Naive thymus-derived CD4-positive, alpha-beta T cell (primary cell): Measurements from ENCODE around the gene B4GALNT3. TPM values are rescaled to one million over a fixed set of nuclear protein-coding genes. Genes with fewer than 3 reads are reported as not detected.
A peak's percentile ranks its signal among the peaks of the same experiment; 100 is the strongest.
"Not testable (repeated sequence)": the region's sequence is repeated elsewhere in the genome, so short reads cannot be mapped to it uniquely, and the experiment has no call there.

Experiments used
- ATAC-seq: fragments of 150-1000 bp; cut with Tn5 transposase; 2 replicates; pipeline ENCODE4 v1.10.0; 2021; ENCODE audit warnings: mild to moderate bottlenecking, moderate library complexity
- CTCF ChIA-PET: fragments of 350-600 bp; sonication (Branson Sonifier 250); formaldehyde crosslinking; loops from one replicate; lab custom pipeline; 2021; ENCODE audit warnings: antibody characterized with exemption; lab: Charles Lee
- POLR2A ChIA-PET: fragments of 350-600 bp; sonication (Branson Sonifier 250); formaldehyde crosslinking; loops from one replicate; lab custom pipeline; 2021; ENCODE audit warnings: antibody characterized with exemption, inconsistent platforms; lab: Charles Lee
- DNase-seq, 9 donors: peaks; one replicate each; pipeline versions ENCODE4 v3.0.0 to v3.0.0-alpha.2; 2020 to 2022; ENCODE audit warnings: mixed read lengths in 1 of 9
- H3K27ac ChIP-seq: one replicate; pipeline ENCODE4 v1.7.0; 2013; ENCODE audit warnings: mild to moderate bottlenecking, low read depth, low read length, moderate library complexity
- H3K27me3 ChIP-seq, 2 donors: one replicate each; pipeline ENCODE4 v1.7.0; 2013; ENCODE audit warnings: low read length in 2 of 2, mild to moderate bottlenecking in 2 of 2, moderate library complexity in 2 of 2; ENCODE audit not compliant: control insufficient read depth in 2 of 2, insufficient read depth in 2 of 2
- H3K36me3 ChIP-seq, 3 experiments: 1 replicate in 2 of 3; 2 replicates in 1 of 3; pipeline ENCODE4 v1.7.0; 2013; ENCODE audit warnings: low read length in 3 of 3, mild to moderate bottlenecking in 3 of 3, moderate library complexity in 1 of 3; ENCODE audit not compliant: insufficient read depth in 3 of 3, control insufficient read depth in 2 of 3
- H3K4me1 ChIP-seq, 2 donors: one replicate each; pipeline ENCODE4 v1.7.0; 2013; ENCODE audit warnings: low read length in 2 of 2, mild to moderate bottlenecking in 2 of 2, moderate library complexity in 1 of 2; ENCODE audit not compliant: control insufficient read depth in 2 of 2, insufficient read depth in 2 of 2
- H3K4me3 ChIP-seq: 2 replicates; pipeline ENCODE4 v1.7.0; 2013; ENCODE audit warnings: mild to moderate bottlenecking, low read length
- H3K9me3 ChIP-seq, 3 experiments: 1 replicate in 2 of 3; 2 replicates in 1 of 3; pipeline ENCODE4 v1.7.0; 2013; ENCODE audit warnings: low read length in 3 of 3; ENCODE audit not compliant: control insufficient read depth in 2 of 3
- H3K27ac Mint-ChIP-seq, 9 donors: one replicate each; pipeline ENCODE4 v1.8.0; 2020 to 2022; ENCODE audit warnings: mixed read lengths in 9 of 9, mild to moderate bottlenecking in 8 of 9, moderate library complexity in 5 of 9, inconsistent platforms in 2 of 9
- H3K27me3 Mint-ChIP-seq, 5 donors: one replicate each; pipeline ENCODE4 v1.8.0; 2021 to 2022; ENCODE audit warnings: mixed read lengths in 5 of 5, mild to moderate bottlenecking in 1 of 5
- H3K36me3 Mint-ChIP-seq, 5 donors: one replicate each; pipeline ENCODE4 v1.8.0; 2020 to 2022; ENCODE audit warnings: mixed read lengths in 5 of 5, mild to moderate bottlenecking in 3 of 5, inconsistent platforms in 1 of 5
- H3K4me1 Mint-ChIP-seq, 7 donors: one replicate each; pipeline ENCODE4 v1.8.0; 2020 to 2022; ENCODE audit warnings: mixed read lengths in 7 of 7, mild to moderate bottlenecking in 3 of 7, inconsistent platforms in 1 of 7
- H3K4me3 Mint-ChIP-seq, 10 donors: one replicate each; pipeline ENCODE4 v1.8.0; 2020 to 2022; ENCODE audit warnings: mild to moderate bottlenecking in 10 of 10, mixed read lengths in 10 of 10, moderate library complexity in 6 of 10, inconsistent platforms in 2 of 10
- H3K9me3 Mint-ChIP-seq, 11 donors: one replicate each; pipeline ENCODE4 v1.8.0; 2020 to 2022; ENCODE audit warnings: mixed read lengths in 11 of 11, mild to moderate bottlenecking in 4 of 11, inconsistent platforms in 1 of 11, moderate library complexity in 1 of 11
- intact Hi-C, 2 donors: fragments of 100-400 bp; cut with micrococcal nuclease; formaldehyde crosslinking; loops; one replicate each; pipeline ENCODE4 v1.15.1; 2023
- polyA plus RNA-seq, 2 donors: library from polyadenylated mRNA; unstranded; fragments of 300-500 nt; fragmentation: Illumina TruSeq; gene quantifications; one replicate each; pipeline ENCODE4 v1.2.3, GENCODE V29; 2021
- total RNA-seq, 6 experiments: library from RNA in 5 of 6; stranded (reverse) in 5 of 6; gene quantifications; 1 replicate in 5 of 6; 2 replicates in 1 of 6; pipeline ENCODE4 v1.2.3 and lab custom pipeline; 2021 to 2026

The B4GALNT3 gene
- total and polyA plus RNA-seq, 7 experiments from 2014 or later = 0.21 to 12.2 (median 1.3) TPM

GRCh38 chr12:577994-578747 is 118.4 kb downstream of the B4GALNT3 start:
- not testable (repeated sequence) for H3K27me3 ChIP-seq, H3K4me3 ChIP-seq, H3K27ac ChIP-seq, H3K36me3 Mint-ChIP-seq, H3K27me3 Mint-ChIP-seq, H3K9me3 Mint-ChIP-seq, DNase-seq, H3K9me3 ChIP-seq, ATAC-seq, H3K36me3 ChIP-seq, H3K27ac Mint-ChIP-seq
- Mint-ChIP-seq H3K4me3 (peak overlapping the region in 1 of 10 donors; percentile 39), H3K4me1 (peaks cover 9 to 31% (median 19%) of the 10 kb centered on the region in 7 donors)
- POLR2A ChIA-PET = interaction anchor here (0.5 to 4.4 kb wide), 2 partner anchors 44 to 173 kb away, joined by 5 to 39 read pairs; partner anchors contain the start of gene WNK1
- H3K4me1 ChIP-seq = peaks cover 11 to 16% of the 10 kb centered on the region in 2 donors
- CTCF ChIA-PET = interaction anchor here (0.5 to 4.3 kb wide), 2 partner anchors 236 to 239 kb away, joined by 4 to 43 read pairs; no protein-coding TSS in a partner anchor
- intact Hi-C loops = loop anchor here (2.0 to 10.0 kb wide), 6 partner anchors 33 to 517 kb away; no protein-coding TSS in a partner anchor

DNA sequence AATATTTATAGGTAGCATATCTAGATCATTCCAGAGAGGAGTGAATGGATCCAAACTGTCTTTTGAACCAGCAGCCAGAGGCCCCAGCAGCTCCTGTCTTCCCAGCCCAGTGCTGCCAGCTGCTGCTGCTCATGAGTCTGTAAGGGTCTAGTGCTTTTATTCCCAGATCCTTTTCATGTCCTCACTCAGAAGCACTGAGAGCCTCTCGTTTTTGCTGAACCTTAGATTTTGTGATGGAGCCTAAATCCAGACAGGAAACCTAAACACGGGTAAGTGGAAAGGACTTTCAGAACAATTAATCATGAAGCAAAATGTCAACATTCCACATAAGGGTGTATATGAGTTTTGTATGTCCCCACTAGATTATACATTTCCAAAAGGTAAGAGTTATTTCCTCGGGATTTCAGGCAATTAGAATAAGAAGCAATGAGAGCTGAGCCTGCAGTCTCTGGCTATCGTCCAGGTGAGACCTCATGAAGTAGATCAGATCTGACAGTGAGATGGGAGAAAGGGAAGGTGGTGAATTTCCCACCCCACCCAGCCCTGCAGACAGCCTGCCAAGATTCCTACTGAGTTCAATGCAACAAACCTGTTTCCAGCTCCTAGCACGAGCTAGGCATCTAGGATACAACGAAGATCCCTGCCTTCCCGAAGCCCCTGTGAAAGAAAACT is 119.1 kb downstream of the B4GALNT3 start:
- no peak overlapping the region for H3K4me3 ChIP-seq
- no peak for ATAC-seq
- H3K27me3 Mint-ChIP-seq = peaks cover 0 to 1% (median 0%) of the 10 kb centered on the region in 5 donors
- H3K27me3 ChIP-seq = no peaks in the 10 kb centered on the region
- POLR2A ChIA-PET = interaction anchor here (0.5 to 4.4 kb wide), 2 partner anchors 43 to 173 kb away, joined by 5 to 39 read pairs; partner anchors contain the start of gene WNK1
- no peak for DNase-seq
- intact Hi-C loops = loop anchor here (5.0 to 10.0 kb wide), 3 partner anchors 33 to 516 kb away; no protein-coding TSS in a partner anchor
- H3K27ac ChIP-seq = no peak overlapping the region
- H3K4me3 Mint-ChIP-seq = no peak overlapping the region
- H3K9me3 ChIP-seq = no peaks in the 10 kb centered on the region
- peaks cover 9 to 26% (median 19%) of the 10 kb centered on the region in 7 donors for H3K4me1 Mint-ChIP-seq
- H3K9me3 Mint-ChIP-seq = peaks cover 0 to 5% (median 0%) of the 10 kb centered on the region in 11 donors
- H3K36me3 Mint-ChIP-seq = peaks cover 0 to 6% (median 0%) of the 10 kb centered on the region in 5 donors
- H3K4me1 ChIP-seq = peaks cover 11 to 16% of the 10 kb centered on the region in 2 donors
- H3K27ac Mint-ChIP-seq = peak overlapping the region in 1 of 9 donors; percentile 12
- no peaks in the 10 kb centered on the region for H3K36me3 ChIP-seq
- CTCF ChIA-PET = interaction anchor here (0.5 to 0.9 kb wide), 2 partner anchors 236 to 239 kb away, joined by 3 to 4 read pairs; no protein-coding TSS in a partner anchor

- POLR2A ChIA-PET = interaction anchor here (0.6 kb wide), 1 partner anchor 87 kb away, joined by 4 read pairs; no protein-coding TSS in a partner anchor
- Histone ChIP-seq H3K27me3 (no peaks in the 10 kb centered on the region), H3K27ac (no peak overlapping the region), H3K36me3 (no peaks in the 10 kb centered on the region), H3K4me3 (no peak overlapping the region), H3K4me1 (peaks cover 11 to 16% of the 10 kb centered on the region in 2 donors), H3K9me3 (no peaks in the 10 kb centered on the region)
- Mint-ChIP-seq H3K27me3 (peaks cover 0 to 1% (median 0%) of the 10 kb centered on the region in 5 donors), H3K9me3 (peaks cover 0 to 3% (median 0%) of the 10 kb centered on the region in 11 donors), H3K27ac (peak overlapping the region in 4 of 9 donors; percentile 12 to 42 (median 28)), H3K4me1 (peaks cover 9 to 24% (median 19%) of the 10 kb centered on the region in 7 donors), H3K36me3 (peaks cover 0 to 4% (median 0%) of the 10 kb centered on the region in 5 donors), H3K4me3 (no peak overlapping the region)
- ATAC-seq = no peak
- intact Hi-C loops = loop anchor here (5.0 to 10.0 kb wide), 3 partner anchors 33 to 515 kb away; no protein-coding TSS in a partner anchor
- DNase-seq = no peak
- CTCF ChIA-PET = interaction anchor here (0.7 to 0.9 kb wide), 2 partner anchors 232 to 235 kb away, joined by 3 read pairs; no protein-coding TSS in a partner anchor
Observed at GRCh38 chr12:579420-580110, 119.8 kb downstream of the B4GALNT3 start.

DNA sequence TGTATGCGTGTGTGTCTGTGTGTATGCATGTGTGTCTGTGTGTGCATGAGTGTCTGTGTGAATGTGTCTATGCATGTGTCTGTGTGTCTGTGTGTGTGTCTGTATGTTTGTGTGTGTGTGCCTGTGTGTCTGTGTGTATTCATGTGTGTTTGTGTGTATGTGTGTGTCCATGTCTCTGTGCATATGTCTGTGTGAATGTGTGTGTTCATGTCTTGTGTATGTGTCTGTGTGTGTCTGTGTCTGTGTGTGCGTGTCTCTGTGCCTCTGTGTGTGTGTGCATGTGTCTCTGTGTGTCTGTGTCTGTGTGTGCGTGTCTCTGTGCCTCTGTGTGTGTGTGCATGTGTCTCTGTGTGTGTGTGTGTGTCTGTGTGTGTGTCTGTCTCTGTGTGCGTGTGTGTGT is 121.1 kb downstream of the B4GALNT3 start:
- no peak overlapping the region for H3K27ac ChIP-seq
- H3K4me3 ChIP-seq = no peak overlapping the region
- H3K9me3 ChIP-seq = no peaks in the 10 kb centered on the region
- CTCF ChIA-PET = interaction anchor here (1.7 kb wide), 1 partner anchor 233 kb away, joined by 5 read pairs; no protein-coding TSS in a partner anchor
- peaks cover 7 to 10% of the 10 kb centered on the region in 2 donors for H3K4me1 ChIP-seq
- no peaks in the 10 kb centered on the region for H3K9me3 Mint-ChIP-seq
- POLR2A ChIA-PET = interaction anchor here (0.6 kb wide), 1 partner anchor 131 kb away, joined by 3 read pairs; no protein-coding TSS in a partner anchor
- no peaks in the 10 kb centered on the region for H3K27me3 ChIP-seq
- intact Hi-C loops = no loop called here
- peaks cover 0 to 3% (median 0%) of the 10 kb centered on the region in 5 donors for H3K36me3 Mint-ChIP-seq
- no peak overlapping the region for H3K4me3 Mint-ChIP-seq
- no peak overlapping the region for H3K27ac Mint-ChIP-seq
- no peak for DNase-seq
- H3K4me1 Mint-ChIP-seq = peaks cover 7 to 14% (median 12%) of the 10 kb centered on the region in 7 donors
- ATAC-seq = no peak
- peaks cover 0 to 1% (median 0%) of the 10 kb centered on the region in 5 donors for H3K27me3 Mint-ChIP-seq
- H3K36me3 ChIP-seq = no peaks in the 10 kb centered on the region

GRCh38 chr12:581321-581720 is 121.6 kb downstream of the B4GALNT3 start:
- DNase-seq = no peak
- Mint-ChIP-seq H3K9me3 (no peaks in the 10 kb centered on the region), H3K36me3 (peaks cover 0 to 3% (median 0%) of the 10 kb centered on the region in 5 donors), H3K27me3 (peaks cover 0 to 1% (median 0%) of the 10 kb centered on the region in 5 donors), H3K4me1 (peaks cover 6 to 9% (median 7%) of the 10 kb centered on the region in 7 donors), H3K27ac (no peak overlapping the region), H3K4me3 (no peak overlapping the region)
- POLR2A ChIA-PET = no interaction called here
- Histone ChIP-seq H3K9me3 (no peaks in the 10 kb centered on the region), H3K36me3 (no peaks in the 10 kb centered on the region), H3K27ac (no peak overlapping the region), H3K27me3 (no peaks in the 10 kb centered on the region), H3K4me1 (peaks cover 5% of the 10 kb centered on the region in 2 donors), H3K4me3 (no peak overlapping the region)
- CTCF ChIA-PET = interaction anchor here (1.7 kb wide), 1 partner anchor 233 kb away, joined by 5 read pairs; no protein-coding TSS in a partner anchor
- ATAC-seq = no peak
- intact Hi-C loops = no loop called here
